Mononuclear cell (primary cell): Measurements from ENCODE around the gene CPNE9. TPM values are rescaled to one million over a fixed set of nuclear protein-coding genes. Genes with fewer than 3 reads are reported as not detected.

Experiments used
- H3K27me3 ChIP-seq: 2 replicates; pipeline ENCODE4 v1.6.0; 2011; ENCODE audit warnings: low read length, control low read depth; ENCODE audit not compliant: insufficient read depth
- H3K4me1 ChIP-seq: 2 replicates; pipeline ENCODE4 v1.5.1; 2011; ENCODE audit warnings: mild to moderate bottlenecking, low read length, control low read depth; ENCODE audit not compliant: insufficient read depth
- H3K4me3 ChIP-seq: 2 replicates; pipeline ENCODE4 v1.5.1; 2011; ENCODE audit warnings: mild to moderate bottlenecking, low read length, moderate library complexity
- H3K9me3 ChIP-seq: 2 replicates; pipeline ENCODE4 v1.5.1; 2011; ENCODE audit warnings: low read depth, mild to moderate bottlenecking, control low read depth, low read length
- total RNA-seq: library from RNA; depleted of rRNA; stranded (reverse); fragments of >200 nt; gene quantifications from one replicate; pipeline ENCODE4 v1.2.3, GENCODE V29; 2012

The CPNE9 gene
- total RNA-seq, 1 donor, result not detected

- Histone ChIP-seq H3K4me3 (no peak overlapping the region), H3K4me1 (no peaks in the 10 kb centered on the region), H3K9me3 (no peaks in the 10 kb centered on the region)
Observed at GRCh38 chr3:9681011-9681722, 22.5 kb upstream of the CPNE9 start.

GRCh38 chr3:9681723-9682081 lies 21.9 kb upstream of the CPNE9 start:
- Histone ChIP-seq H3K4me3 (no peak overlapping the region), H3K9me3 (no peaks in the 10 kb centered on the region), H3K27me3 (no peaks in the 10 kb centered on the region), H3K4me1 (no peaks in the 10 kb centered on the region)

More at GRCh38 chr3:9681011-9681722, 22.5 kb upstream of the CPNE9 start:
- no peaks in the 10 kb centered on the region for H3K27me3 ChIP-seq

- Histone ChIP-seq H3K27me3 (no peaks in the 10 kb centered on the region), H3K9me3 (no peaks in the 10 kb centered on the region), H3K4me3 (no peak overlapping the region), H3K4me1 (no peaks in the 10 kb centered on the region)
Observed at GRCh38 chr3:9682096-9682495, 21.5 kb upstream of the CPNE9 start.

- Histone ChIP-seq H3K4me3 (no peak overlapping the region), H3K27me3 (no peaks in the 10 kb centered on the region)
Observed at GRCh38 chr3:9683426-9683825, 20.2 kb upstream of the CPNE9 start.

GRCh38 chr3:9685216-9686049 lies 18.2 kb upstream of the CPNE9 start:
- Histone ChIP-seq H3K9me3 (no peaks in the 10 kb centered on the region), H3K27me3 (no peaks in the 10 kb centered on the region), H3K4me3 (no peak overlapping the region), H3K4me1 (no peaks in the 10 kb centered on the region)

More at GRCh38 chr3:9683426-9683825, 20.2 kb upstream of the CPNE9 start:
- no peaks in the 10 kb centered on the region for H3K4me1 ChIP-seq
- no peaks in the 10 kb centered on the region for H3K9me3 ChIP-seq

GRCh38 chr3:9686050-9686550 lies 17.5 kb upstream of the CPNE9 start:
- Histone ChIP-seq H3K9me3 (no peaks in the 10 kb centered on the region), H3K4me1 (no peaks in the 10 kb centered on the region), H3K27me3 (no peaks in the 10 kb centered on the region), H3K4me3 (no peak overlapping the region)

GRCh38 chr3:9686703-9687102 lies 16.9 kb upstream of the CPNE9 start:
- no peaks in the 10 kb centered on the region for H3K27me3 ChIP-seq

GRCh38 chr3:9687514-9687913 lies 16.1 kb upstream of the CPNE9 start:
- no peaks in the 10 kb centered on the region for H3K9me3 ChIP-seq
- H3K27me3 ChIP-seq, result no peaks in the 10 kb centered on the region
- no peaks in the 10 kb centered on the region for H3K4me1 ChIP-seq
- no peak overlapping the region for H3K4me3 ChIP-seq

More at GRCh38 chr3:9686703-9687102, 16.9 kb upstream of the CPNE9 start:
- Histone ChIP-seq H3K9me3 (no peaks in the 10 kb centered on the region), H3K4me1 (no peaks in the 10 kb centered on the region), H3K4me3 (no peak overlapping the region)

GRCh38 chr3:9688961-9689360 lies 14.7 kb upstream of the CPNE9 start:
- Histone ChIP-seq H3K4me1 (no peaks in the 10 kb centered on the region), H3K4me3 (no peak overlapping the region), H3K27me3 (no peaks in the 10 kb centered on the region), H3K9me3 (no peaks in the 10 kb centered on the region)

GRCh38 chr3:9689757-9690156 lies 13.9 kb upstream of the CPNE9 start:
- Histone ChIP-seq H3K27me3 (no peaks in the 10 kb centered on the region), H3K9me3 (no peaks in the 10 kb centered on the region), H3K4me1 (no peaks in the 10 kb centered on the region), H3K4me3 (no peak overlapping the region)

GRCh38 chr3:9690451-9691450 lies 12.9 kb upstream of the CPNE9 start:
- H3K4me3 ChIP-seq, result no peak overlapping the region

GRCh38 chr3:9691636-9692035 lies 12.0 kb upstream of the CPNE9 start:
- Histone ChIP-seq H3K27me3 (no peaks in the 10 kb centered on the region), H3K4me1 (no peaks in the 10 kb centered on the region)

More at GRCh38 chr3:9690451-9691450, 12.9 kb upstream of the CPNE9 start:
- no peaks in the 10 kb centered on the region for H3K27me3 ChIP-seq
- no peaks in the 10 kb centered on the region for H3K4me1 ChIP-seq
- H3K9me3 ChIP-seq, result no peaks in the 10 kb centered on the region

GRCh38 chr3:9692416-9692815 lies 11.2 kb upstream of the CPNE9 start:
- Histone ChIP-seq H3K4me1 (no peaks in the 10 kb centered on the region), H3K4me3 (no peak overlapping the region), H3K9me3 (no peaks in the 10 kb centered on the region), H3K27me3 (no peaks in the 10 kb centered on the region)

More at GRCh38 chr3:9691636-9692035, 12.0 kb upstream of the CPNE9 start:
- Histone ChIP-seq H3K4me3 (no peak overlapping the region), H3K9me3 (no peaks in the 10 kb centered on the region)

- H3K9me3 ChIP-seq, result no peaks in the 10 kb centered on the region
- H3K27me3 ChIP-seq, result no peaks in the 10 kb centered on the region
- H3K4me1 ChIP-seq, result no peaks in the 10 kb centered on the region
- no peak overlapping the region for H3K4me3 ChIP-seq
Observed at GRCh38 chr3:9695345-9695744, 8.3 kb upstream of the CPNE9 start.
